Thymus (tissue), 14 donors: ENCODE measurements around the gene NAXD. TPM values are rescaled to one million over a fixed set of nuclear protein-coding genes. Genes with fewer than 3 reads are reported as not detected.
"Not testable (repeated sequence)": the region's sequence is repeated elsewhere in the genome, so short reads cannot be mapped to it uniquely, and the experiment has no call there.

Experiments
- DNase-seq, 9 donors: peaks; one replicate each; pipeline ENCODE4 v3.0.0-alpha.2; 2013; ENCODE audit warnings: low spot score in 9 of 9, low read depth in 6 of 9, missing footprints in 1 of 9
- H3K27ac ChIP-seq, 2 donors: one replicate each; pipeline ENCODE4 v1.5.1; 2013; ENCODE audit warnings: control low read depth in 1 of 2, low read depth in 1 of 2, low read length in 1 of 2, mild to moderate bottlenecking in 1 of 2, moderate library complexity in 1 of 2
- H3K27me3 ChIP-seq, 2 donors: one replicate each; pipeline ENCODE4 v1.5.1; 2013; ENCODE audit warnings: low read length in 1 of 2; ENCODE audit not compliant: control insufficient read depth in 2 of 2, insufficient read depth in 1 of 2
- H3K36me3 ChIP-seq, 2 donors: one replicate each; pipeline ENCODE4 v1.5.1; 2013; ENCODE audit warnings: low read length in 1 of 2, mild to moderate bottlenecking in 1 of 2, moderate library complexity in 1 of 2; ENCODE audit not compliant: control insufficient read depth in 2 of 2, insufficient read depth in 2 of 2
- H3K4me1 ChIP-seq, 2 donors: one replicate each; pipeline ENCODE4 v1.5.1; 2013; ENCODE audit warnings: low read length in 2 of 2; ENCODE audit not compliant: control insufficient read depth in 2 of 2, insufficient read depth in 2 of 2
- H3K4me3 ChIP-seq, 2 donors: one replicate each; pipeline ENCODE4 v1.5.1; 2013; ENCODE audit warnings: low read length in 2 of 2, control low read depth in 1 of 2, mild to moderate bottlenecking in 1 of 2
- H3K9me3 ChIP-seq, 2 donors: one replicate each; pipeline ENCODE4 v1.5.1; 2013; ENCODE audit warnings: low read length in 1 of 2, mild to moderate bottlenecking in 1 of 2; ENCODE audit not compliant: control insufficient read depth in 2 of 2, insufficient read depth in 1 of 2
- WGBS: extraction: QIAGEN DNeasy Blood & Tissue Kit; methylation state at CpG from one replicate; pipeline ENCODE4 v1.1.7; 2013; 5-methylcytosine and 5-hydroxymethylcytosine counted together
- long read RNA-seq, 10 donors: transcript quantifications; one replicate each; lab custom pipeline, GENCODE V29; 2026
- polyA plus RNA-seq: library from polyadenylated mRNA; stranded (reverse); fragments of 200-250 nt; gene quantifications from one replicate; pipeline ENCODE4 v1.2.3, GENCODE V29; 2013
- total RNA-seq: library from RNA; stranded (reverse); fragments of 120-200 nt; gene quantifications from one replicate; pipeline ENCODE4 v1.2.4, GENCODE V29; 2013
- donor health status: healthy.

The NAXD gene
- total RNA-seq (15.8 TPM), polyA plus RNA-seq (50.4 TPM)
- long read RNA-seq, donor 1, partial matches to known transcripts: 0 of 1 reads
- long read RNA-seq, donor 1, other reads (novel, unspliced or antisense): 0 of 1 reads
- long read RNA-seq, donor 2: 0 reads
- long read RNA-seq, donor 3, partial matches to known transcripts: 31 of 38 reads
- long read RNA-seq, donor 3, other reads (novel, unspliced or antisense): 7 of 38 reads
- long read RNA-seq, donor 4: 0 reads
- long read RNA-seq, donor 5, partial matches to known transcripts: 0 of 11 reads
- long read RNA-seq, donor 5, other reads (novel, unspliced or antisense): 10 of 11 reads
- long read RNA-seq, donor 6, partial matches to known transcripts: 0 of 2 reads
- long read RNA-seq, donor 6, other reads (novel, unspliced or antisense): 0 of 2 reads
- long read RNA-seq, donor 7, partial matches to known transcripts: 12 of 12 reads
- long read RNA-seq, donor 7, other reads (novel, unspliced or antisense): 0 of 12 reads
- long read RNA-seq, donor 8: 0 reads
- long read RNA-seq, donor 9, partial matches to known transcripts: 0 of 5 reads
- long read RNA-seq, donor 9, other reads (novel, unspliced or antisense): 5 of 5 reads
- long read RNA-seq, donor 10, partial matches to known transcripts: 0 of 2 reads
- long read RNA-seq, donor 10, other reads (novel, unspliced or antisense): 0 of 2 reads

GRCh38 chr13:110615322-110616102 lies at the start of gene NAXD:
Gene NAXD (plus strand): TSS chr13:110615545. CDS start chr13:110615602, 57 bp downstream.
- peak; percentile 67 to 94 (median 76) for DNase-seq
- H3K36me3 ChIP-seq: peaks cover 0 to 2% of the 10 kb centered on the region in 2 donors
- H3K27ac ChIP-seq: peak within 1 kb of the TSS; percentile 63 to 84
- peaks cover 7 to 15% of the 10 kb centered on the region in 2 donors for H3K4me1 ChIP-seq
- peaks cover 0 to 3% of the 10 kb centered on the region in 2 donors for H3K27me3 ChIP-seq
- WGBS: 3% methylated on average over 95 of the region's 95 CpGs
- H3K9me3 ChIP-seq: peaks cover 1 to 9% of the 10 kb centered on the region in 2 donors
- H3K4me3 ChIP-seq: peak within 1 kb of the TSS; percentile 77 to 100

- no peak for DNase-seq
Observed at GRCh38 chr13:110566171-110566570, 49.2 kb upstream of the NAXD start.

GRCh38 chr13:110568612-110569011 lies 46.7 kb upstream of the NAXD start:
- no peak for DNase-seq
- WGBS: 96% methylated on average over 3 of the region's 3 CpGs
- Histone ChIP-seq H3K36me3 (no peaks in the 10 kb centered on the region), H3K9me3 (no peaks in the 10 kb centered on the region), H3K27ac (no peak overlapping the region), H3K4me3 (no peak overlapping the region), H3K4me1 (no peaks in the 10 kb centered on the region), H3K27me3 (peaks cover 0 to 22% of the 10 kb centered on the region in 2 donors)

More at GRCh38 chr13:110566171-110566570, 49.2 kb upstream of the NAXD start:
- Histone ChIP-seq H3K27ac (no peak overlapping the region), H3K4me1 (peaks cover 0 to 11% of the 10 kb centered on the region in 2 donors), H3K9me3 (no peaks in the 10 kb centered on the region), H3K4me3 (no peak overlapping the region), H3K36me3 (no peaks in the 10 kb centered on the region), H3K27me3 (peaks cover 9 to 36% of the 10 kb centered on the region in 2 donors)
- 94% methylated on average over 9 of the region's 9 CpGs for WGBS

GRCh38 chr13:110569962-110570361 lies 45.4 kb upstream of the NAXD start:
- H3K9me3 ChIP-seq, DNase-seq, H3K27ac ChIP-seq, H3K4me3 ChIP-seq, H3K4me1 ChIP-seq, H3K36me3 ChIP-seq: not testable (repeated sequence)
- 93% methylated on average over 7 of the region's 7 CpGs for WGBS
- peaks cover 0 to 20% of the 10 kb centered on the region in 2 donors for H3K27me3 ChIP-seq

GRCh38 chr13:110570886-110571285 lies 44.5 kb upstream of the NAXD start:
- no peaks in the 10 kb centered on the region for H3K36me3 ChIP-seq
- no peak for DNase-seq
- no peaks in the 10 kb centered on the region for H3K9me3 ChIP-seq
- H3K27me3 ChIP-seq: peaks cover 0 to 27% of the 10 kb centered on the region in 2 donors
- H3K4me3 ChIP-seq: no peak overlapping the region
- no peaks in the 10 kb centered on the region for H3K4me1 ChIP-seq
- 94% methylated on average over 10 of the region's 10 CpGs for WGBS
- no peak overlapping the region for H3K27ac ChIP-seq

GRCh38 chr13:110571896-110572777 lies 43.2 kb upstream of the NAXD start:
- H3K27ac ChIP-seq: no peak overlapping the region
- peaks cover 0 to 31% of the 10 kb centered on the region in 2 donors for H3K27me3 ChIP-seq
- H3K36me3 ChIP-seq: no peaks in the 10 kb centered on the region
- H3K4me1 ChIP-seq: no peaks in the 10 kb centered on the region
- DNase-seq: no peak
- H3K4me3 ChIP-seq: no peak overlapping the region
- 92% methylated on average over 20 of the region's 20 CpGs for WGBS
- no peaks in the 10 kb centered on the region for H3K9me3 ChIP-seq

- 89% methylated on average over 2 of the region's 2 CpGs for WGBS
- peaks cover 0 to 31% of the 10 kb centered on the region in 2 donors for H3K27me3 ChIP-seq
- H3K4me1 ChIP-seq: no peaks in the 10 kb centered on the region
- no peaks in the 10 kb centered on the region for H3K9me3 ChIP-seq
- no peak overlapping the region for H3K27ac ChIP-seq
- DNase-seq: no peak
- no peaks in the 10 kb centered on the region for H3K36me3 ChIP-seq
- no peak overlapping the region for H3K4me3 ChIP-seq
Observed at GRCh38 chr13:110572778-110573118, 42.6 kb upstream of the NAXD start.

GRCh38 chr13:110574161-110574560 lies 41.2 kb upstream of the NAXD start:
- H3K4me1 ChIP-seq: no peaks in the 10 kb centered on the region
- no peak overlapping the region for H3K4me3 ChIP-seq
- H3K27ac ChIP-seq: no peak overlapping the region
- no peaks in the 10 kb centered on the region for H3K36me3 ChIP-seq
- H3K27me3 ChIP-seq: peaks cover 0 to 31% of the 10 kb centered on the region in 2 donors
- no peak for DNase-seq
- H3K9me3 ChIP-seq: no peaks in the 10 kb centered on the region
- WGBS: 92% methylated on average over 9 of the region's 9 CpGs
